HG02884 (cell line): ENCODE data around the gene KCNJ5.

Experiments
- ATAC-seq: cut with Tn5 transposase; IDR thresholded peaks from one replicate; pipeline ENCODE4 v1.9.1; 2021; ENCODE audit warnings: mild to moderate bottlenecking, moderate library complexity; ENCODE audit not compliant: unreplicated experiment

The KCNJ5 gene

DNA sequence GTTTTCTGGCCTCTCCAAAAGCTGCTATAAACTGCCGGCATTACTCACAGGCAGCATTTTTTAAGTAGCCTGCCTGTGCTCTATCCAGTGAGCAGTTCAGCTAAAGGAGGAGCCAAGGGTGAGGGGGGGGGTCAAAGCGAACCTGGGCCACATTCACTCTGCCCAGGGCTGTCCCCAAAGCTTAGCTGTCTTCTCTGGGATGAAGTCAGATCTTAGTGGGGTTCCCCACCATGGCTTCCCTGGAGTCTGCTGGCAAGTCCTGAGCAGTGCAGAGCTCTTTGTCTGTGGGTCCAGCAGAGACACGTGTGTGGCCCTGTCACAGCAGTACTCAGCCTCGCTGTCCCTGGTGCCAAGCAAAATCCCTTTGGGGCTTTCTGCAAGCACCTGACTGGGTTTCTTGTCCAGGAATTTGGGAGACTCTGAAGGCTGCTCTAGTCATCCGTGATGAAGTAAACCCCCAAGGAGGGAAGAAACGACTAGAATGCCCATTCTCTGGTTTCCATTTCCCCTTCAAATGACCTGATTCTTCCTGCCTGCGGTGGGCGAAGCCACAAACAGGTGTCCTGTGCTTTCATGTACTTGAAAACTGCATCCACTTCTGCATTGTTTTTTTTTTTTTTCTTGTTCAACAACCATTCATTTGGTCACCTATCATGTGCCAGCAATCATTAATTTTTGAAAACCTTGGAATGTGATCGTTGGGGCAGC, 2.6 kb downstream of the KCNJ5 start:
- peak; percentile 48 for ATAC-seq

DNA sequence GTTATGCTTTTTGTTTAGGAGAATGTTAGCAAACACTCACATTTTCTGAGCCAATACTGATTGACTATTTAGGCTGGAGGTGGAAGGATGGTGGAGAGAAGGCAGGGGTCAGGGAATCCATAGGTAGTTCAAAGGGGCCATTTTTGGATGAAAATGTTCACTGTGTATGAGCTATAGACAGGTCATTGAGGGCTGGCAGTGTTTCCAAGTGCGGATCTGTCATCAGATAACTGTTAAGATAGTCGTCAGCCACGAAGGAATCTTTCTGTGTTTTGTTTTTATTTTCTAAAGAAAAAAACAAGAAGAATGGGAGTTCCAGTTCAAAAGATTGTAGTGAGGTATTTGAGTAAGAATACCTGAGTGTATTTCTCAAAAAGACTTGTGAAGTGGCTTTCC, 3.1 kb downstream of the KCNJ5 start:
- no peak for ATAC-seq

DNA sequence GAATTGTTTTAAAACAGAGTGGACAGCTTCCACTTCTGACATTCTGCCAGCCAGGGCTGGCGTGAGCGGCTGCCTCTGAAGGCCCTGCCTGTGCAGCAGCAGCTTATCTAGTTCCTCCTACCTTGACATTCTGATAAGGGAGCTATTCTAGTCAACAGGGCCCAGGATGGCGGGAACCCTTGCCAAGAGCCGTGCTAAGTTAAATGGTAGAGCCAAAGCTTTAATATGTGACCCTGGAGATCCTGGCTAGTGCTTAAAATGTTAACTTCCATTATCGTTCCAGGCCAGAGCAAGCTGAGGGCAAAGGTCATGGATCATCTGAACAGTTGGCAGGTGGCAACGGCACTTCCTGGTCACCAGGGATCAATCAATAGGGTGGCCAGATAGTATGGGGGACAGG, 3.5 kb downstream of the KCNJ5 start:
- no peak for ATAC-seq

DNA sequence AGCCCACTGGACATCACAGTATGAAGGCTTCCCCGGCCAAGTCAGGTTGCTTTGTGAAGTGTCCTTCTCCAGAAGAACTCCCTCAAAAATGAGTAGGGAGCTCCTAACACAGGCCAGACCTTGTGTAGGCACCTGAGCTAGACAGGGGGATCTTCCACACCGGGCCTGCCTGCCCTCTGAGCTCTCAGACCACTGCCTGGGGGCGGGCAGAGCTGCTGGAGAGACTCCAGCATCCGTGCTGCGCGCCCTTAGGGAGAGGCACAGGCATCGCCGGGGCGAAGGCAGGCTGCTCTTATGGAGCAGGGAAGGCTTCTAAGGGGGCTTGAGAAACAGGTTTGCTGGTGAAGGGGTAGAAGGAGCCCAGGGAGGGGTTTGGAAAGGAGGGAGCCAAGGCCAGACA, 4.4 kb downstream of the KCNJ5 start:
- no peak for ATAC-seq

DNA sequence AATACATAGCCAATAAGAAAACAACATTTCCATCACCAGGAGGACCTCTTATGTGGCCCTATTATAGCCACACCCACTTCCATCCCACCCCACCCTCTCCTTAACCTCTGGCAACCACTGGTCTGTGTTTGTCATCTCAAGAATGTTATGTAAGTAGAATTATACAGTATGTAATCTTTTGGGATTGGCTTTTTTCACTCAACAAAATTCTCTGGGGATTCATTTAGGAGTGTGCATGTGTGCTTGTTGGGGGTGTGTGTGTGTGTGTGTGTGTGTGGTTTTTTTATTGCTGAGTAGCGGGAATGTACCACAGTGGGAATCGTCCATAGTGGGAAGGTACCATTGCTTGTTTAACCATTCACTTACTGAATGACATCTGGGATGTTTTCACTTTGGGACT, 5.2 kb downstream of the KCNJ5 start:
- no peak for ATAC-seq

DNA sequence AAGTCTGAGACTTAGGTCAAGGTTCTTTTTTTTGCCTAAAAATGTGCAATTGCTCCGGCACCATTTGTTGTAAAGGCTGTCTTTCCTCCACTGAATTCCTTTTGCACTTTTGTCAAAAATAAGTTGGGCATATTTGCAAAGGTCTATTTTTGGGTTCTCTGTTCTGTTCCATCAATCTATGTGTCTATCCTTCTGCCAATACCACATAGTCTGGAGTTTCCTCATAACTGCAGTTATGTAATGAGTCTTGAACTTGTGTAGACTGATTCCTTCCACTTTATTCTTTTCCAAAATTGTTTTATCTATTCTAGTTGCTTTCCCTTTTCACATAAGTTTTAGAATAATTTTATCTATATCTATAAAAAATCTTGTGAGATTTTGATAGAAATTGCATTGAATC, 6.7 kb downstream of the KCNJ5 start:
- ATAC-seq, result no peak

DNA sequence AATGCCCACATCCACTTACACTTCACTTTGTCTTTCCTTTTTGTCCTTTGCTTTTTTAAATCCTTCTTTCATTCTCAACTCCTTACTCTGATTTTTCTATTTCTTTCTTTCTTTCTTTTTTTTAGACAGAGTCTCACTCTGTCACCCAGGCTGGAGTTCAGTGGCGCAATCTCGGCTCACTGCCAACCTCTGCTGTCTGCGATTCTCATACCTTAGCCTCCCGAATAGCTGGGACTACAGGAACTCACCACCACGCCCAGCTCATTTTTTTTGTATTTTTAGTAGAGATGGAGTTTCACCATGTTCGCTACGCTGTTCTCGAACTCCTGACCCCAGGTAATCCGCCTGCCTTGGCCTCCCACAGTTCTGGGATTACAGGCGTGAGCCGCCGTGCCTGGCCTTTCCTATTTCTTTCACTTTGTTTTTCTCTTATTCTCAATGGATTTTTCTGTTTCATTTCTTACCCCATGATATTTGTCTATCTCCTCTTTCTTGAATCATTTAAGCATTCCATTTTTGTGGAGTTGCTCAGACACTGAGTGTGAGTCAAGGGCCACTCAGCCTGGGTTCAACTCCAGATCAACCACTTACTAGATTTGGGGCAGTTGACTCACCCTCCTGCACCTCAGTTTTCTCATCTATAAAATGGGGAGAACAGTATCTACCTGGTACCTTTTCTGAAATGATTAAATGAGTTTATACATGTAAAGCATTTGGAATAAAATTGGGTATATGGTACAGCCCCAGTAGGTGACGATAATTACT, 7.6 kb downstream of the KCNJ5 start:
- no peak for ATAC-seq

DNA sequence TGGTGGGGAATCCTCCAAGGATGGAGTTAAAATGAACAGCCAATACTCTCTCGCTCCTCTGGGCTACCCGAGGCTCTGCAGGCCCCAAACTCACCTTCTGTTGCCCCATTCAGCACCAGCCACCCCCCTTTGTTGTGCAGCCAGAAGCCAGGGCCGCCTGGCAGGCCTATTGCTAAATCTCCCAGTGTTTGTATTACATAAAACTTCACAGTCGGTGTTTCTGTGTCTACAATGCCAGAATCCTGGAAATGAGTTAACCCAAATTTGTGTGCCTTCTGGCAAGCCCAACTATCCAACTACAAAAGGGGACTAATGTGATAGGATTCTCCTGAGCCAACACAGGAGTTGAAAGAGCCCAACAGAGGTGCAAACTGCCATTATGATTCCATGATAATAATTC, 9.3 kb downstream of the KCNJ5 start:
- no peak for ATAC-seq

DNA sequence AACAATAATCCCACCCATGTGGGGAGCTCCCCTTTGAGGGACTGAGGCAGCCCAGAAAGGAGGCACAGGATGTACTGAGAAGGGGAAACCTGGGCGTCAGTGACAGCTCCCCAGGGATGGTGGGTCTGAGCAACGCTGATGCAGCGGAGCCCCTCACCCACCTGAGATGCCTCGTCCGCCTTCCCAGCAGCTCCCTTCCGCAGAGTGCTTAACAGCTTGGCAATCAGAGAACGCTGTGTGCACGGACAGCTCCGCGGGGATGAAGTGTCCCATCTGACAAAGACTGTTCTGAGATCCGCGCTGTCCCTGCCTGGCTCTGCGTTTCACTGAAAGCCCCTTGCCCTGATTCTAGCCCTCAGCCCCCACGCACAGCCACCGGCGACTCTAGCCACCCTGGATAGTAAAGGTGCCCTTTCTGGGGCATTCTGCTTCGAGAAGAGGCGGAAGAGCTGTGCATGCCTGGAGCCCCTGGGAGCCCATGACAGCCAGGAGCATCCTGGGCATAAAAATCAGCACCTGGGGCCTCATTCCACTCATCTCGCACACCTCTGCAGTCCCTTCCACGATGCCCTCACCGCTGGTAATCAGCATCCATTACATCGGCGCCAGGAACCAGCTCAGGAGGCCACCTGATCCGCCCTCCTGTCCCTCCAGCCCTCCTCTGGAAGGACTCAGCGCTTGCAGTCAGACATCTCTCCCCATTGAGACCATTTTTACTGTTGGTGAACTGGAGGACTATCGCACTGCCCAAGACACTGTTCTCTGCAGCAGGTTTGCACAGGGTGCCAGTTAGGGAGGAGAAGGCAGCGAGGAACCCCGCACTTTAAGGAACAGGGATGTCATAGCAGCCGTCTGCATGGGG, 10.7 kb downstream of the KCNJ5 start:
- ATAC-seq, result no peak

DNA sequence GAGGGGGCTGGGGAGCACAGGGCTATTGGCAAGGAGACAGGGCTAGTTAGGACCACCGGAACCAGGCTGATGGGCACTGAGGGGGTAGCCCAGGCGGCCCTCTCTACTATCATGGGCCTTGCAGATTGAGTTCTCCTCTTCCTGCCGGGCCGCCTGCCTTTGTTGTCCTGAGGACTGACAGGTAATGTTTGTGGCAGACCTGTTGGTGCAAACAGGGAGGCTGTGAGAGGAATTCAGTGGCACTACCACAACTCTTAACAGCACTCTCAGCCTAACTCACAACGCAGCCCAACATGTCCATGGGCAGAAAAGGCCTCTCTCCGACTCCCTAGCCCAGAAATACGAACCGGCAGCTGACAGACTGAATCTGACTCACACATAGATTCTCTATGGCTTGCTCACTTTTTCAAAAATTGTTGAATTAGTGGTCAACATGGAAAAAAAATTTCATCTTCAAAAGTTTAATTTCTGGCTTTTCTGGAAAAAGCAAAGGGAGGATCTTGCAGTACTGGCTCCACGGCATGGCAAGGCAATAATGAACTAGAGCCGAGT, 11.4 kb downstream of the KCNJ5 start:
- ATAC-seq, result no peak

DNA sequence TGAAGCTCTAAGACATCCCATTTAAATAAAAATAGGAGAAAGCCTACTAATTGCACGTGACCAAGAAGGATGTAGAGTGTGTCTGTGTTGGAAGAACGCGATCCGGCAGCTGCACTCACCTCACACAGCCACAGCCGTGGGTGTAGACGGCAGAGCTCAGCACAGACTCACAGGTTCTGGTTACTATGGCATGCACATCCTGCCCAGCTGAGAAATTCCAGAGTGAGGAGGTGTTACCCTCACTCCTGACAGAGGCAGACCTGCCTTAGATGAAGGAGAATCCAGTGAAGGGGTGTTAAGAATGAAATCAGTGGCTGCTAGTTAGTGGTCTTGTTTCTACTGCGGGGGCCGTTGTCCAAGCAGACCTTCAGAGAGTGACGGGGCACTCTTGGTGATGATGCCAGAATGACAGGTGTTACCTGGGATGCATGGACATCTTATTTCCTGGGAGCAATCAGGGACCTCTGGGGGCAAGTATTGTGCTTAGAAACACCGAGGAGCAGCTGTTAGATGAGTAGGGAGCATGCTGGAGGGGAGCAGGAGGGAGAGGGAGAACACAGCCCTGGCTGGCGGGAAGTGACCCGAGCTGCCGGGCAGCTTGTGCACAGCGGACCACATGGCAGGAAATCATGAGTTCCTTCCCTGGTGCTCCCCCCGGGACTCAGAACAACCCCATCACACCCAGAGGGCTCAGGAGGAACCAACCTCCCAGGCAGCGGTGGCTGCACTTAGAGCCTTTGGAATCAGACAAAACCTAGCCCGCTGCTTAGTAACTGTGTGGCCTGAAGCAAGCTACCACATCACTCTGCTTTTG, 12.3 kb downstream of the KCNJ5 start:
- no peak for ATAC-seq

DNA sequence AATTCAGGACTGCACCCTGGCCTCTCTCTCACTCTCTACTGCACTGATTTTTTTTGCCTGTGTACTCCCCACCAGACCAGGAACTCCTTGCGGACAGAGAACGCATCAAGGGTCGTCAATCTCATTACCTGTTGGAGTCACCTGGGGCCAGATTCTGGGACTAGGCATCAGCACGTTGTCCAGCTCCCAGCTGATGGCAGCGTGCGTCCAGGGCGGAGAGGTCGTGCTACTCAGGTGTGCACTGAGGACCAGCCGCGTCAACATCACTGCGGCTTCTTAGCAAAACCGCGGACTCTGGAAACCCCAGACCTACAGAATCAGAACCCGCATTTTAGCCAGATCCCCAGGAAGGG, 13.1 kb downstream of the KCNJ5 start:
- no peak for ATAC-seq

DNA sequence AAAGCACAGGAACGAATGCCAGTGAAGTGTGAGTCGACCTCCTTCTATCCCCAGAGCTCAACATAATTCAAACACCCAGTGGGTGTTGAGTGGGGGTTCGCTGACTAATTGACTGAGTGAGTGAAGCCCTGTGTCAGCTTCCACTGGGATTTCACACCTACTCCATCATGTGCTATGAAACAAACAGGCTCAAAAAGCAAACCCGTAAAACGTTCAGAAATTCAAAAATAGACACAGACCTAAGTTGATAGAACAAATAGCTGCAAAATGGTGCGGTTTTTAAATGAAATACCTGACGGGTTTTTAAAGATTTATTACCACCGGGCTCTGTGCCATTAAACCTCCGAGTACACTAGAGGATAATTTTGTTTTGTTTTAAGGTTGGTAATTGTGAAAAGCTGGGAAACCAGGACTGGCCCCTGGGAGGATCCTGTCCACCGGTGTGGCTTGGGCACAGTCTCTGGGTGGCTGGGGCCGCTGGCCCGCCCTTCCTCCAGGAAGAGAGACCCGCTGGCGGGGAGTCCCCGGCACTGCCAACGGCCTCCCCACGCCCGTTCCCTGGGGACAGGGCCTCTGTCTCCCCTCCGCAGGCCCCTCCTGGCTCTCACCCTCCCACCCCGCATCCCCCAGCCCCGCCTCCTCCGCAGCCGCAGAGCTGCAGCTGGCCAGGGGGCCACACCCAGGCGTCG, 13.6 kb downstream of the KCNJ5 start:
- ATAC-seq, result no peak

DNA sequence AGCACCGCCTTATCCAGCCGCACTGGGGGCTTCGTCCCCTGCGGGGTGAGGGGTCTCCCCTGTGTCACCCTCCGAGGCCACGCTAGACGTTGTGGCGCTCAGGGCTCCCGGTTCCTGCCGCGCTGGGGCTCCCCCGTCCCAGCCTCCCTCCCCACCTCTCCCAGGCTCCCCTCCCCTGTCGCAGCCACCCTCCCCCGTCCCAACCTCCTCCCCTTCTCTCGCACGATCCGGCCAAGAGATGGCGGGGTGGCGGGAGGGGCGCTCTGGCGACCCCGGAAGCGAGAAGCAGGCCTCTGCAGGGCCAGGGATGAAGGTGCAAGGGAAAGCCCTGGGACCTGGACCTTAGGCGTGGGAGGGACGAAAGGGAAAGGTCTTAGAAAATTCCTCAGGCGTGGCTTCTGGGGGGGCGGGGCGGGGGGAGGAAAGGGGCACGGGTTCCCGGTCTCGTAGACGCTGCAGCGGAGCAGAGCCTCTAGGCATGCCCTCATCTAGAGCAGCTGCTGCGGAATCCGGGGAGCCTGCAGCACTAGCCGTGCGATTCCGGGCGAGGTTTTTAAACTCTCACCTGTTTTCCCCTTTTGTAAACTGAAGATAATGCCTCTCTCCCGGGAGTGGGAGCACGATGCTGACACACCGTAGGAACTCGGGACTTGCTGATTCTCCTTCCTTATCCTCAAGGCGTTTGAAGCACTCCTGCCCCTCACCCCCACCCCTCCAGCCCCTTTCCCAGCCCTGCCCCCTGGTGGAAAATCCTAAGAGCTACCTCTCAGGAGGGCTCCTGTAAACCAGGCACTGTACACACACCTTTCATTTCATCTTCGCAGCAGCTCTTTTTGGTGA, 14.4 kb downstream of the KCNJ5 start:
- ATAC-seq, result peak; percentile 45

DNA sequence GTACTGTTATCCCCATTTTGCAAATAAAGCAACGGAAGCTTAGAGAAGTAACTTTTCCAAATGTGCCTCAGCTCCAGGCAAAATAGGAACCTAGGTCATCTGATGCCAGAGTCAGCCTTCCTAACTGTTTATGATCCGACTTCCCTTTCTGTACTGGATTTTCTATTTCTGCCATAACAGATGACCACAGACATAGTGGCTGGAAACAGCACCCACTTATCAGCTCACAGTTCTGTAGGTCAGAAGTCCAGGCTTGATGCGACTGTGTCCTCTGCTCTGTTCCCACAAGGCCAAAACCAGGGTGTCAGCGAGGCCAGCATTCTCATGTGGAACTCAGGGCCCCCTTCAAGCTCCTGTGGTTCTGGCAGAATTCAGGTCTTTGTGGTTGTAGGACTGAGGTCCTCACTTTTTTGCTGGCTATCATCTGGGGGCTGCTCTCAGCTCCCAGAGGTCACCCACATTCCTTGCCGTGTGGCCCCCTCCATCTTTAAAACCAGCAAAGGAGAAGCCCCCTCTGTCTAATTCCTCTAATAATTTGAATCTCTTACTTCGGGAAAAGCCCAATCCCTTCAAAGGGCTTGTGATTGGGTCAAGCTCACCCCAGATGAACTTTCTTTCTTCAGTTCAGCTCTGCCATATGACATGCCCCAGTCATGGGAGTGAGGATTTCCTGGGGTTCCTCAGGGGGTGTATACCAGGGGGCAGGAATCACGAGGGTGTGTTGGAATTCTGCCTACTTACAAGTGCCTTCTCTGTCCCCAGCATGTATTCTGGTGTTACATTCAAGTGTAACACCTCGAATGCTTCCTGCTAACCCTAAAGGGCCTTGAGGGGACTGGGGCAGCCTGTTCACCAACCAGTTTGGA, 15.3 kb downstream of the KCNJ5 start:
- no peak for ATAC-seq

DNA sequence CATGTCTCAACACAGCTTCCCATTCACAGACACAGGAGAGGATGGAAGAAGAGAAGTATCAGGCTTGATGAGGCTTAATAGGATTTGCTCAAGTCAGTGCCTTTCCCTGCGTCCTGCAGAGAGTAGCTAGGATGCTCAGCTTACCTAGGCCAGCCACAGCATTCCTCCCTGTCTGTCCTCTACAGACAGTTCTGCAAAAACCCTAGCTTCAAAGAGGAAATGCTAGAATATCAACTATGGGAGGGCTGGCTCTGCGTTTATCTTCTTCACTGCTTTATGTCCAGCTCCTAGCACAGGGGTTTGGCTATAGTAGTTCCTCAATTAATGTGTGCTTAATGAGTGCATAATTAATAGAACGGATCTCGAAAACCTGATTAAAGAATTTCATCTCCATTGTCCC, 16.4 kb downstream of the KCNJ5 start:
- ATAC-seq, result no peak

DNA sequence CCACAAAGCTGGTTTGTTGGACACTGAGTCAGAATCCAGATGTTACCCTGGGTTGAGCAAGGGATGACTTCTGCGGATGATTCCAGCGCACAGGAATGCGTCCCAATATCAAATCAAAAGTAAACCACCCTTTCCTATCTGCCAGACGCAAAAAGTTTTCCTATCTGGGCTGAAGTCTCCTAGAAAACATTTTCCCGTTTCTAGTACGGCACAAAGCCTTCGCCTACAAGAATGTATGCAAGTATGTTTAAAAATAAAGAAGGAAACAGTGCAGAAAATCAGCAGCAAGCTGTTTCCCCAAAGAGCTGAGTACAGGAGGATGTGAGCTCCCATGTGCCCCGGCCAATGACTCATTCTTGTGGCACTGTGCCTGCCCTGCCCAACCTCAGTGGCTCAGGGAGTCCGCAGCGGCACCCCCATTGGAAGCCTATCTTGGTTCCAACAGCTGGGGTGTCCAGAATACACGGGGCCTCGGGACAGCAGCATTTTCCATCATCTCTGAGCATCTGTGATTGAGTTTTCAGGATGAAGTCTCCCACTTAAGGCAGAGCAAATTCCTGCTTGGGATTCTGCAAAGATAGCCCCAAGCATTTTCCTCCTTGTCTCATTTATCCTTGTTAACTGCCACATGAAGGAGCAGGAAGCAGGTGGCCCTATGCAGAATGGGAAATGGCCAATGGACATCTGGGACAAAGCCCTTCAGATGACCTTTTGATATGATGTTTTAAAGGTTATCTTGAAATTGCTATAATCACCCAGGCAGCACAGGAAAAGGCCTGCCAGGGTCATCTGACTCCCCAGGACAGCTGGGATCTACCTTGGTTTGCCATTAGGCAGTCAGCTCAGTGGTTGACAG, 17.5 kb downstream of the KCNJ5 start:
- no peak for ATAC-seq
